WI38 (cell line): ENCODE measurements around the gene TBX18.

Experiments
- H3K4me3 ChIP-seq: 2 replicates; pipeline ENCODE4 v1.5.1; 2011; ENCODE audit warnings: low read depth, mild to moderate bottlenecking, control low read depth, low read length
- CTCF ChIP-seq: IDR thresholded peaks from 2 replicates; pipeline ENCODE4 v1.5.1; 2012; ENCODE audit warnings: low read depth, mild to moderate bottlenecking, control low read depth, low read length

Gene TBX18

GRCh38 chr6:84762220-84763002 is 2.0 kb downstream of the TBX18 start:
- no peak overlapping the region for H3K4me3 ChIP-seq
- no peak for TF ChIP-seq CTCF

GRCh38 chr6:84758486-84758885 is 5.9 kb downstream of the TBX18 start:
- TF ChIP-seq CTCF: no peak
- no peak overlapping the region for H3K4me3 ChIP-seq

GRCh38 chr6:84756877-84757276 is 7.5 kb downstream of the TBX18 start:
- H3K4me3 ChIP-seq: no peak overlapping the region
- TF ChIP-seq CTCF: no peak

GRCh38 chr6:84756466-84756865 is 7.9 kb downstream of the TBX18 start:
- no peak overlapping the region for H3K4me3 ChIP-seq
- no peak for TF ChIP-seq CTCF

GRCh38 chr6:84753173-84753572 is 11.2 kb downstream of the TBX18 start:
- TF ChIP-seq CTCF: no peak
- no peak overlapping the region for H3K4me3 ChIP-seq

GRCh38 chr6:84752118-84752850 is 12.1 kb downstream of the TBX18 start:
- H3K4me3 ChIP-seq: no peak overlapping the region
- TF ChIP-seq CTCF: no peak

- no peak for TF ChIP-seq CTCF
- H3K4me3 ChIP-seq: no peak overlapping the region
Measured at GRCh38 chr6:84749181-84749580, 15.2 kb downstream of the TBX18 start.
